ENCODE measurements around the gene DOCK1. TPM values are rescaled to one million over a fixed set of nuclear protein-coding genes. Genes with fewer than 3 reads are reported as not detected.
A peak's percentile ranks its signal among the peaks of the same experiment; 100 is the strongest.

DOCK1 gene
- total and polyA plus RNA-seq, 8 donors: 46.4 to 77.7 (median 71.3) TPM

DNA sequence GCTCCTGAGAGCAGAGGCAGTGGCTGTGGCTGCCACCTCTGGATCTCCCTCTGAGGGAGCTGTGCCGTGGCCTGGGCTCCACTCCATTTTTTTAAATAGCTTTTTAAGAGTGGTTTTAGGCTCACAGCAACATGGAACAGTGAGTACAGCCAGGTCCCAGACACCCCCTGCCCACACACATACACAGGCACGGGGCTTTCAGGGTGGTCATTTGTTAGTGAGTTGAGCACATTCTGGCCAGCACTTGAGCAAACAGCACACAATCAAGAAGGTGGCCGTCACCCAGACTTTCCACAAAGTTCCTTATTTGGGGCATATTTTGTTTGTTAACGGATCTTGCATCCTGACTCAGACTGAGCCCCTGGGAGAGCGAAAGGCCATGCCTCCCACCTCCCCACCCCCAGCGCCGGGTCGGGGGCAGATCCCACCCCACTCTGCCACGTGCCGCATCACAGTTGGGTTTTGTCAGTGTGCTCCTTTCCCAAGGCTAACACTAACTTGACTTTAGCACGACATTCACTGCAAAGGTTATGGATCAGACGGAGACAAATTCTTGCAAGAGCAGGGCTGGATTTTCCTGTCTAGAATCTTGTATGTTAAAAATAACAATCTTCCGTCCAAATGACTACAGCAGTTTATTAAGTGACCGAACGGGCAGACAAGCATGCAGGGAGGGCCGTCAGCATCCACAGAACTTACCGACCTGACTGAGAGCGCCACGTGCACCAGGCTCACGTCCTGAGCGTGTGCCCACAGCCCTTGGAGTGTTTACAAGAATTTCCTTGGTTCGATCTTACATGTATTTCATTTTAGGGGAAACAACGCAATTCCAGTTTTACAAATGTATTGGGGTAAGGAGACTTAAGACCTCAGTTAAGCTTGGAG, 487.4 kb downstream of the DOCK1 start:
- ATAC-seq (peak; percentile 44), DNase-seq (peak in 2 of 4 donors; percentile 40 to 49)
- intact Hi-C loops (cut with DNase I): no loop called here
- peak overlapping the region in 1 of 2 donors; percentile 39 for H3K27ac ChIP-seq
- no peak overlapping the region for H3K4me3 ChIP-seq
- H3K4me1 ChIP-seq: no peaks in the 10 kb centered on the region
- H3K27me3 ChIP-seq: no peaks in the 10 kb centered on the region
- H3K9me3 ChIP-seq: no peaks in the 10 kb centered on the region
- TF ChIP-seq, protein P1, sequence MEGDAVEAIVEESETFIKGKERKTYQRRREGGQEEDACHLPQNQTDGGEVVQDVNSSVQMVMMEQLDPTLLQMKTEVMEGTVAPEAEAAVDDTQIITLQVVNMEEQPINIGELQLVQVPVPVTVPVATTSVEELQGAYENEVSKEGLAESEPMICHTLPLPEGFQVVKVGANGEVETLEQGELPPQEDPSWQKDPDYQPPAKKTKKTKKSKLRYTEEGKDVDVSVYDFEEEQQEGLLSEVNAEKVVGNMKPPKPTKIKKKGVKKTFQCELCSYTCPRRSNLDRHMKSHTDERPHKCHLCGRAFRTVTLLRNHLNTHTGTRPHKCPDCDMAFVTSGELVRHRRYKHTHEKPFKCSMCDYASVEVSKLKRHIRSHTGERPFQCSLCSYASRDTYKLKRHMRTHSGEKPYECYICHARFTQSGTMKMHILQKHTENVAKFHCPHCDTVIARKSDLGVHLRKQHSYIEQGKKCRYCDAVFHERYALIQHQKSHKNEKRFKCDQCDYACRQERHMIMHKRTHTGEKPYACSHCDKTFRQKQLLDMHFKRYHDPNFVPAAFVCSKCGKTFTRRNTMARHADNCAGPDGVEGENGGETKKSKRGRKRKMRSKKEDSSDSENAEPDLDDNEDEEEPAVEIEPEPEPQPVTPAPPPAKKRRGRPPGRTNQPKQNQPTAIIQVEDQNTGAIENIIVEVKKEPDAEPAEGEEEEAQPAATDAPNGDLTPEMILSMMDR (IDR thresholded peaks at IDR 0.05): no peak
- peaks cover 0 to 4% of the 10 kb centered on the region in 2 donors for H3K36me3 ChIP-seq

DNA sequence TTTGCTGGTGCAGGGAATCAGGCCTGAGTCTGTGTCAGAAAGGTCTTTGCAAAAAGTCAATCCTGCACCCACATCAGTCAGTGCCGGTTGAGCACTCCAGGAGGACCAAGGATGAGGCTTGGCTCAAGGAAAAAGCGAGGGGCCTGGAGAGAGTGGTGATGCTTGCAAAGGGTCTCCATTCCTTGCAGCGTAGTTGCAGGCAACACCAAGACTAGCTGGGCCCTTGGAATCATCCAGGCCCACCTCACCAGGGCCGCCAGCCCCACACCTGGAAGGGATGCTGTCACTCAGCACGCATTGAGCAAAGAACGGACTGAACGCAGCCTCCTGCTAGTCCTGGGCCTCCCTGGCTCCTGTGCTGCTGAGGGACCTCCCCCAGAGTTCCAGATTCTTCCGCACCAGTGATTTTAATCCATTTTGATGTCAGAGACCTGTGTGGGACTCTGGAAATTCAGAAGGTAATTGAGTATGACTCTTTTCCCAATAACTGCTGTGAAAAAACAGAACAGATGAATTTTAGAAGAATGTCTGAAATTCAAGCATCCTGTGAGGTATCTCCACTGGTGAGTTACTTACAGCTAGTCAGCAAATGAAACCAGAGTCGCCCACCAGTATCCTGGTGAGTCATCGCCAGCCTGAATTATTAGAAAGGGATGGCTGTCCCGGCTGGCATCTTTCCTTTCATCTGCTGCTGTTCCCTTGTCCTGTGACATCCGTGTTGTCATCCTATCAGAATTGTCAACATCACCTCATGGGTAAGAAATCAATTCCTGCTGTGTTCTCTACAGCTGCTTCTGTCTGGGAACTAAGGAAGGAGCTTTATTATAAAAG, 493.1 kb downstream of the DOCK1 start:
- Histone ChIP-seq H3K4me1 (no peaks in the 10 kb centered on the region), H3K9me3 (peaks cover 0 to 5% of the 10 kb centered on the region in 2 donors), H3K27me3 (no peaks in the 10 kb centered on the region), H3K4me3 (no peak overlapping the region), H3K36me3 (no peaks in the 10 kb centered on the region), H3K27ac (no peak overlapping the region)
- ATAC-seq (no peak), DNase-seq (no peak)
- TF ChIP-seq, protein P1 (IDR thresholded peaks at IDR 0.05): no peak
- intact Hi-C loops (cut with DNase I): no loop called here

DNA sequence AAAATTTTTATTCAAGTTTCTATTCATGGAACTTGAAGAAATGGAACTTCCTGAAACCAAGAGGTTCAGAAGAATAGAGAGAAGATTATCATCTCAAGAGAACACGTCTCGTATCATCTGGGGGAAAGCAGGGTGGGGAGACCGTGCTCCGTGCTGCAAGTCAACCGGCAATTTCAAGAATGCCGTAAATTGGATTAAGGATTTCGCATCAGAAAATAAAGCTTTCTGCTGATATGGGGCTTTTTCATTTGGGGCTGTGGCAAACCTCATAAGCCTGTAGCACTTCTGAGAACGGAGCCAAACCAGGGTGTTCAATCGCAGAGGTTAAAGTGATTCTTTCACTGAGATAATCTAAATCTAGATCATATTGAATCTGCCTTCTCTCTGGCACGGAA, 493.7 kb downstream of the DOCK1 start:
- Histone ChIP-seq H3K27me3 (no peaks in the 10 kb centered on the region), H3K4me1 (no peaks in the 10 kb centered on the region), H3K4me3 (no peak overlapping the region), H3K9me3 (peaks cover 0 to 5% of the 10 kb centered on the region in 2 donors), H3K27ac (no peak overlapping the region), H3K36me3 (no peaks in the 10 kb centered on the region)
- DNase-seq (no peak), ATAC-seq (no peak)
- intact Hi-C loops (cut with DNase I): no loop called here
- TF ChIP-seq, protein P1 (IDR thresholded peaks at IDR 0.05): no peak

DNA sequence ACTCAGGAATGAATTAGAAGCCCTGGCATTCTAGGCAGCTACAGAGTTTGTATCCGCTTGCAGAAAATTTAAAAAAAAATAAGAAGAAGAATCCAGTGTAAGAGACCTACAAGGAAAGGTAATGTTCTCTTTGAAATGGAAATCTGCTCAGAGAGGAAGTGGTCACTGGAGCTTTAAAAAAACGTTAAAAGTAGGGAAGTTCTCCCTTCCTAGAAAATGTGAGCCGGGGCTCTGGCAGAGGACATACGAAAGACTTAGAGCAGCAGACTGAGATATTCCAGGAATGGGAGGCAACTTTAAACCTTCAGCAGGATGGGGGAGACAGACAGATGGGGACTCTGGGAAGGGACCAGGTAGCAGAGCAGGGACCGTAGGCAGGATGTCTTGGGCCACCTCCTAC, 494.4 kb downstream of the DOCK1 start:
- no peak overlapping the region for H3K27ac ChIP-seq

More for the DNA sequence above, 494.4 kb downstream of the DOCK1 start:
- Histone ChIP-seq H3K36me3 (no peaks in the 10 kb centered on the region), H3K4me3 (no peak overlapping the region), H3K9me3 (peaks cover 0 to 5% of the 10 kb centered on the region in 2 donors), H3K4me1 (no peaks in the 10 kb centered on the region), H3K27me3 (no peaks in the 10 kb centered on the region)
- no peak for DNase-seq
- TF ChIP-seq, protein P1 (IDR thresholded peaks at IDR 0.05): no peak
- intact Hi-C loops (cut with DNase I): no loop called here
- no peak for ATAC-seq
